Measurements from ENCODE around the gene RNPEPL1. TPM values are rescaled to one million over a fixed set of nuclear protein-coding genes. Genes with fewer than 3 reads are reported as not detected.
"Not testable (repeated sequence)": the region's sequence is repeated elsewhere in the genome, so short reads cannot be mapped to it uniquely, and the experiment has no call there.

Gene RNPEPL1
- total RNA-seq, 4 donors from 2014 or later, result 49.1 to 127 (median 55.5) TPM

GRCh38 chr2:240538031-240538780 lies 30.1 kb upstream of the RNPEPL1 start:
- H3K36me3 ChIP-seq, result peaks cover 0 to 43% of the 10 kb centered on the region in 2 donors
- 95% methylated on average over 3 of the region's 43 CpGs; no CpG with 5 or more reads in 1 of the 2 donors for WGBS, 2 donors (ENCODE audit: low coverage in 1 of 2)
- no peaks in the 10 kb centered on the region for H3K27me3 ChIP-seq

GRCh38 chr2:240539101-240539500 lies 29.2 kb upstream of the RNPEPL1 start:
- H3K36me3 ChIP-seq, result peaks cover 0 to 40% of the 10 kb centered on the region in 2 donors
- not testable (repeated sequence) for H3K27me3 ChIP-seq

More at GRCh38 chr2:240538031-240538780, 30.1 kb upstream of the RNPEPL1 start:
- H3K4me1 ChIP-seq, result no peaks in the 10 kb centered on the region
- H3K4me3 ChIP-seq, result no peak overlapping the region
- TF ChIP-seq POLR2A (IDR thresholded peaks at IDR 0.05) (no peak), CTCF (IDR thresholded peaks at IDR 0.05) (no peak)
- ATAC-seq, result no peak
- H3K9me3 ChIP-seq, result no peaks in the 10 kb centered on the region
- H3K27ac ChIP-seq, result no peak overlapping the region

GRCh38 chr2:240539906-240540305 lies 28.4 kb upstream of the RNPEPL1 start:
- Histone ChIP-seq H3K4me3 (no peak overlapping the region), H3K4me1 (no peaks in the 10 kb centered on the region), H3K27ac (no peak overlapping the region), H3K36me3 (peaks cover 0 to 34% of the 10 kb centered on the region in 2 donors), H3K9me3 (no peaks in the 10 kb centered on the region), H3K27me3 (no peaks in the 10 kb centered on the region)
- TF ChIP-seq EP300 (IDR thresholded peaks at IDR 0.05) (no peak), POLR2AphosphoS5 (IDR thresholded peaks at IDR 0.05) (no peak), CTCF (IDR thresholded peaks at IDR 0.05) (no peak), POLR2A (IDR thresholded peaks at IDR 0.05) (no peak)
- no peak for ATAC-seq

More at GRCh38 chr2:240539101-240539500, 29.2 kb upstream of the RNPEPL1 start:
- not testable (repeated sequence) for H3K27ac ChIP-seq, H3K4me3 ChIP-seq, ATAC-seq, H3K4me1 ChIP-seq, H3K9me3 ChIP-seq
- 86 to 95% methylated on average over 4 to 10 of the region's 17 CpGs for WGBS, 2 donors (ENCODE audit: low coverage in 1 of 2)

GRCh38 chr2:240551288-240551687 lies 17.0 kb upstream of the RNPEPL1 start:
- ATAC-seq, result no peak
- peaks cover 5% of the 10 kb centered on the region for H3K27me3 ChIP-seq
- no peak overlapping the region for H3K27ac ChIP-seq
- H3K4me3 ChIP-seq, result no peak overlapping the region
- H3K36me3 ChIP-seq, result peaks cover 0 to 41% of the 10 kb centered on the region in 2 donors
- TF ChIP-seq EP300 (IDR thresholded peaks at IDR 0.05) (no peak), POLR2AphosphoS5 (IDR thresholded peaks at IDR 0.05) (no peak)
- no peaks in the 10 kb centered on the region for H3K9me3 ChIP-seq
- 72 to 93% methylated on average over 2 to 4 of the region's 4 CpGs for WGBS, 2 donors (ENCODE audit: low coverage in 1 of 2)
- H3K4me1 ChIP-seq, result no peaks in the 10 kb centered on the region

GRCh38 chr2:240551811-240552210 lies 16.5 kb upstream of the RNPEPL1 start:
- TF ChIP-seq CTCF (IDR thresholded peaks at IDR 0.05) (no peak), POLR2A (IDR thresholded peaks at IDR 0.05) (no peak), EP300 (IDR thresholded peaks at IDR 0.05) (no peak), POLR2AphosphoS5 (IDR thresholded peaks at IDR 0.05) (no peak)
- H3K36me3 ChIP-seq, result peaks cover 0 to 41% of the 10 kb centered on the region in 2 donors
- no peak overlapping the region for H3K4me3 ChIP-seq
- 29 to 42% methylated on average over 1 of the region's 1 CpG for WGBS, 2 donors (ENCODE audit: low coverage in 1 of 2)
- no peak overlapping the region for H3K27ac ChIP-seq
- H3K4me1 ChIP-seq, result peaks cover 0 to 3% (median 0%) of the 10 kb centered on the region in 3 donors
- H3K27me3 ChIP-seq, result peaks cover 5% of the 10 kb centered on the region
- ATAC-seq, result no peak
- H3K9me3 ChIP-seq, result no peaks in the 10 kb centered on the region

- peaks cover 0 to 25% (median 12%) of the 10 kb centered on the region in 3 donors for H3K4me1 ChIP-seq
- no peak overlapping the region for H3K27ac ChIP-seq
- TF ChIP-seq POLR2AphosphoS5 (IDR thresholded peaks at IDR 0.05) (no peak), POLR2A (IDR thresholded peaks at IDR 0.05) (no peak), EP300 (IDR thresholded peaks at IDR 0.05) (no peak), CTCF (IDR thresholded peaks at IDR 0.05) (no peak)
- peaks cover 0 to 41% of the 10 kb centered on the region in 2 donors for H3K36me3 ChIP-seq
- WGBS, 2 donors (ENCODE audit: low coverage in 1 of 2), result 79 to 90% methylated on average over 3 of the region's 7 CpGs
- no peaks in the 10 kb centered on the region for H3K9me3 ChIP-seq
- ATAC-seq, result no peak
- H3K4me3 ChIP-seq, result no peak overlapping the region
- H3K27me3 ChIP-seq, result peaks cover 21% of the 10 kb centered on the region
Measured at GRCh38 chr2:240553956-240554480, 14.3 kb upstream of the RNPEPL1 start.
